Pulmonary artery endothelial cell (primary cell): ENCODE data around the gene CCND2. TPM values are rescaled to one million over a fixed set of nuclear protein-coding genes. Genes with fewer than 3 reads are reported as not detected.
"Not testable (repeated sequence)": the region's sequence is repeated elsewhere in the genome, so short reads cannot be mapped to it uniquely, and the experiment has no call there.

Source experiments
- DNase-seq: peaks from one replicate; pipeline ENCODE4 v3.0.0-alpha.2; 2011; ENCODE audit warnings: low read depth, low spot score
- total RNA-seq: library from RNA; depleted of rRNA; stranded (reverse); fragments of >200 nt; gene quantifications from 2 replicates; pipeline ENCODE4 v1.2.3, GENCODE V29; 2014

CCND2 gene
- total RNA-seq, result 6.1 and 24.8 TPM in 2 replicates

DNA sequence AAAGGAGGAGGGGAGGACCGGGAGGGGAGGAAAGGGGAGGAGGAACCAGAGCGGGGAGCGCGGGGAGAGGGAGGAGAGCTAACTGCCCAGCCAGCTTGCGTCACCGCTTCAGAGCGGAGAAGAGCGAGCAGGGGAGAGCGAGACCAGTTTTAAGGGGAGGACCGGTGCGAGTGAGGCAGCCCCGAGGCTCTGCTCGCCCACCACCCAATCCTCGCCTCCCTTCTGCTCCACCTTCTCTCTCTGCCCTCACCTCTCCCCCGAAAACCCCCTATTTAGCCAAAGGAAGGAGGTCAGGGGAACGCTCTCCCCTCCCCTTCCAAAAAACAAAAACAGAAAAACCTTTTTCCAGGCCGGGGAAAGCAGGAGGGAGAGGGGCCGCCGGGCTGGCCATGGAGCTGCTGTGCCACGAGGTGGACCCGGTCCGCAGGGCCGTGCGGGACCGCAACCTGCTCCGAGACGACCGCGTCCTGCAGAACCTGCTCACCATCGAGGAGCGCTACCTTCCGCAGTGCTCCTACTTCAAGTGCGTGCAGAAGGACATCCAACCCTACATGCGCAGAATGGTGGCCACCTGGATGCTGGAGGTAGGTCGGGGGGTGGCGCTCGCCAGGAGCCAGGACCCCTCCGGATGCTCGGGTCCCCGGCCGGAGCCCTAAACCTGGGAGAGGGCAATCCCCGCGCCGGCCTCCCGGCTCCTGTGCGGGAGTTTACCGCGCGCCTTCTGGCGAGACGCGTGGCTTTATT, at the start of gene CCND2:
Gene CCND2, plus strand, starts transcription at position 111 of the 744 bp plus-strand sequence. Its CDS starts 279 bp downstream, at position 390.
- DNase-seq, result peak; percentile 17

DNA sequence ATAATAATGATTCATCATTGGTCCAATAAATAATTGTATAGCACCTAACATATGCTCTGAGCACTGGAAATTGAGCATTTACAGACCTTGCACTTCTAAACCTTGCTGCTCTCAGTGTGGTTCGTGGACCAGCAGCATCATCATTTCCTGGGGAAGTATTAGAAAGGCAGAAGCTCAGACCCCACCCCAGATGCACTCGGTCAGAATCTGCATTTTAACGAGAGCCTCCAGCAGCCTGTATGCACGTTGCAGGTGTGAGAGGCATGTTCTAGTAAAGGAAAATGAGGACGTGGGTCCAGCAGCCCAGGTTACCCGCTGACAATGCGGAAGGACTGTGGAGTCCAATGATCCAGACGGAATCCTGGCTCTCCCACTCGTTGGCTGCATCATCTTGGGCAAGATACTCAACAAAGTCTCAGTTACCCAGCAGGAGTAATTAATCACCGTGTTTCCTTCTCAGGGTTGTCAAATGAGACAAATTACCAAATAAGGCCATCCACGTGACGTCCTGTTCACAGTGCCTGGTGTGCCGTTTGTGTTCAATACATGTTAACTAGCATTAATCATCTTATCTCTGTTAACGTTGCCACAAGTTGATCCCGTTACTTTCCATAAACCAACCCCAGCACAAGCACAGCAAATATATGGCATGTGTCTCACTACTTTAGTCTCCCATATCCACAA, 49.2 kb upstream of the CCND2 start:
- DNase-seq, result no peak

DNA sequence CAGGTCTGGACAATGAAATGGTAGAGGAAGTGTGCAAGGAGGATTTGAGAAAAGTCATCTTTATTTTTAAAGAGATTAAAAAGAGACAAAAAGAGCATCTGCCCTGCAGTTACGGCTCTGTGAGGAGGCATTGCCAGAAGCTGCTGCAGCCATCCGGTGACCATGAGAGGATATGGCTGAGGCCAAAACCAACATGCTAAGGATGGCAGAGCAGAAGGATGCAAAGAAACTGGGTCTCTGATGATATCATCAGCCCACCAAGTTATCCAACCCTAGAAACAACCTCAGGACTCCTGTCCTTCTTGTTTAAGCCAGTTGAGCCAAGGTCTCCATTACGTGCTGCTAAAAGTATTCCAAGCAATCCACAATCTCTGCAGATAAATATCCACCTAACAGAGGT, 48.0 kb upstream of the CCND2 start:
- no peak for DNase-seq

DNA sequence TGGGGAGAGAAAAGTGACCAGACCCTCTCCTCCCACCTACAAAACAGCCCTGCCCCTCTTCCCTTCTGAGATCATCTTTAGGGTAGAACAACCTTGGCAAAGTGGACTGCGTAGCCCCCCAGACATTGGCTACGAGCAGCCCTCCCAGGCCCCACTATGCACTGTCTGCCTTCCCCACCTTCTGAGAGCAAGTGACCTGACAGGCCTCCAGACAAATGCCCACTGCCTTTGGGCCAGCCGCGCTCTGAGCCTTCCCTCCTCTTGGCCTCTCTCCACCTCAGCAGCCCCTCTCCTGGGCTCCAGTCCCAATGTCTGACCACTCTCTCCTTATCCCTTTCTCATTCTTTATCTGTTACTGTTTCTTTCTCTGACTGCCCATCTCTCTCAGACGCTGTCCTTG, 46.5 kb upstream of the CCND2 start:
- DNase-seq, result no peak

DNA sequence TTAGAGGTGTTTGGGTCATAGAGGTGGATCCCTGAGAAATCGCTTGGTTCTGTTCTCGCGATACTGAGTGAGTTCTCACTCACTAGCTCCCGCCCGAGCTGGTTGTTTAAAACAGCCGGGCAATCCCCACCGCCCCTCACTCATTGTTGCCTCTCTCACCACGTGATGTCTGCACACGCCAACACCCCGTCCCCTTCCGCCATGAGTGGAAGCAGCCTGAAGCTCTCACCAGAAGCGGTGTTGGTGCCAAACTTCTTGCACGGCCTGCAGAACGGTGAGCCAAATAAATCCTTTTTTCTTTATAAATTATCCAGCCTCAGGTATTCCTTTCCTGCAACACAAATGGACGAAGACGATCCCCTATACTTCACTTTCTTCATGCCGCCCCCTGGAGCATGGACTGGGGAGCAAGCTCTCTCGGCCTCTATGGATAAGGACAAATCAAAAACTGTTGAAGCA, 45.4 kb upstream of the CCND2 start:
- DNase-seq, result no peak

- no peak for DNase-seq
Measured at GRCh38 chr12:4230526-4230925, 43.0 kb upstream of the CCND2 start.

- DNase-seq, result no peak
Measured at GRCh38 chr12:4238577-4238976, 35.0 kb upstream of the CCND2 start.

GRCh38 chr12:4239746-4240145, 33.8 kb upstream of the CCND2 start:
- no peak for DNase-seq

DNA sequence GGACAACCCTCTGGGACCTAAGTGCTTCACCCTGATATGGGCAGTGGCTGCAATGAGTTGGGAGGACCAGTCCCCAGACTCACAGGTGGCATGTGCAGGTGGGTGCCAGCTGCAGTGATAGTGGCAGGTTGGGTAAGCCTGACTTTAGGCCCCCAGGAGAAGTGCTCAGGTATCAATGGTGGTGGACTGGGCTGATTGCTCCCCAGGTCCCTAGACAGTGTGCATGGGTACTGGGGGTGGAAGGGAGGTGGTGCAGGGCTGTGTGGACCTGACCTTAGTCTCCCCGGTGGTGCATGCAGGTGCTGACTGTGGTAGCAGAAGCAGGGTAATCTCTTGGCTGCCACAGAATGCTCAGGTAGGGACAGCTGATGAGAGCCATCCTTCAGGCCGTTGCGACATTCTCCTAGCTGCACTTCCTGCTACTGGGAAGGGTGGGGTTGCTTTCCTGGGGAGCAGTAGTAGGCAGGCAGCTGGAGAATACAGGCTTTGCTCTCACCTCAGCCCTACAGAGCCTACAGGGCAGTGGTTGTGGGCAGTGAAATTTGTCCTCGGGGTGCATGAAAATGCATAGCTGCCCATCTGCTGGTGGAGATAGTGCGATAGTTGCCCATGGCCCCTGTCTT, 33.3 kb upstream of the CCND2 start:
- no peak for DNase-seq

DNA sequence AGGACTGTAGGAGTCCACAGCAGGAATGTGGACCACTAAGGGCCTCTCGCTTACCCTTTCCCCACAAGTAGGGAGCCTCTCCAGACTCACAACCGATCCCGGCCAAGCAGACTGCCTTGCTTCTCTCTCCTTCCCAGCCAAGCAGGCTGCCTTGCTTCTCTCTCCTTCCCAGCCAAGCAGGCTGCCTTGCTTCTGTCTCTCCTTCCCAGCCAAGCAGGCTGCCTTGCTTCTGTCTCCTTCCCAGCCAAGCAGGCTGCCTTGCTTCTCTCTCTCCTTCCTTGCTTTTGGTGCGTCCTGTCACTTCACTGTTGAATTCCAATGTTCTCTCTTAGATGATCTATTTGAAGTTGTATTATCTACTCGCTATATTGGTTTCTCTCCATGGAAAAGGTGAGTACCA, 32.6 kb upstream of the CCND2 start:
- DNase-seq, result no peak

GRCh38 chr12:4241592-4241991, 32.0 kb upstream of the CCND2 start:
- DNase-seq, result no peak

- no peak for DNase-seq
Measured at GRCh38 chr12:4242595-4242994, 31.0 kb upstream of the CCND2 start.

GRCh38 chr12:4243091-4243490, 30.5 kb upstream of the CCND2 start:
- no peak for DNase-seq

- not testable (repeated sequence) for DNase-seq
Measured at GRCh38 chr12:4243491-4244100, 30.0 kb upstream of the CCND2 start.

DNA sequence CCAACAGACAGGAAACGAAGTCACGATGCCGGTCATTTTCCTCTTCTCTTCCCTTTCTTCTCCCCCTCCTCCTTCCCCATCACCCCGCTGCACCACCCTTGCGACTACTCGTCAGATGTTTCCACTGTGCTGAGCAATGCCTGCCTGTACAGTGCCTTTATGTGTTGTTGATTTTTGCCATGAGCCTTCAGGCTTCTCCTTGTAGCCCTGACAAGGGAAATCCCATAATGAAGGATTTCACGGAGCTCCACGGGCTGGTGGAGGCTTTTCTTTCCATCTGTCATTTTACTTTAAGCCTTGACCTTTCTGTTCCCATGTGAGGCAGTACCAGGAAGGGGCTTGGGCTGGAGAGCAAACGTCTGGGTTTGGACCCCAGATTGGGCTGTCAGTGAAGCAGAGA, 28.7 kb upstream of the CCND2 start:
- DNase-seq, result no peak

- DNase-seq, result no peak
Measured at GRCh38 chr12:4245446-4245845, 28.1 kb upstream of the CCND2 start.

DNA sequence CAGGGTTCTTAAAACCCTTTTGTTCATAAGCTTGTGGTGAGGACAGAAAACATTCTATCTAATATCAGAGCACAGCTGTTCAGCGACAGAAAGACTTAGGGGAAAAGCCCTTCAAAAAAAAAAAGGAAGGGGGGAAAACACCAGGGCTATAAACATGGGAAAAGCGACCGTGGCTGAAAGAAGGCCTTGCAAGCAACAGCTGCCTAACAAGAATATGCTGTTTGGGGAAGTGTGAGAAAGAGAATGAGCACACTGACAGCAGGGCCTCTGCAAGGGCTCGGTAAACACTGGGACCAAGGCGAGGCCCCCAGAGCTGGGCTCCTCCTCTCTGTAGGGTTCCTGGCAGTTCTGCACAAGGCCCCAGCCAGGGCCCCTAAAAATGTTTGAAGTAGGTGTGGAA, 27.4 kb upstream of the CCND2 start:
- no peak for DNase-seq

GRCh38 chr12:4250691-4251090, 22.9 kb upstream of the CCND2 start:
- DNase-seq, result no peak

DNA sequence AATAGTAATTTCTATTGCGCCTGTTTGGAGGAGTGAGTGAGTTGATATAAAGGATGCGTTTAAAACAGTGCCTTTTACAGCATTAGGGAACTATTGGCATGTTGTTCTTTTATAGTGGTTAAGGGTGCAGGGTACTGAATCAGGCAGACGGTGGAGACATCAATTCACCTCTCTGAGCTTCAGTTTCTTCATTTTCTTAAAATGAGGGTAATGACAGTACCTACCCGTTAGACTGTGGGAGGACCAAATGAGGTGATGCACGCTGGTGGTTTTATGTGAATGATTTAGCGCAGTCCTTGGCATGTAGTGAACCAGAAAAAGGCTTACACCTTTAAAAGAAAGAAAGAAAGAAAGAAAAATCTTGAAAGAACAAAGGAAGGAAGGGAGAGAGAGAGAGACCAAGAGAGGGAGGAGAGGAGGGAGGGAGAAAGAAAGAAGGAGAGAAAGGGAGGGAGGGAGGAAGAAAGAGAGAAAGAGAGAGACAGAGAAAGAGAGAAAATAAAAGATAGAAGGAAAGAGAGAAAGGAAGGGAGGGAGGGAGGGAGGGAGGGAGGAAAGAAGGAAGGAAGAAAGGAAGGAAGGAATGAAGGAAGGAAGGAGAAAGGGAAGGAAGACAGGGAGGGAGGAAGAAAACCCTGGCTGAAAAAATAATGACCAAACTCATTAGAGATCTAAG, 22.2 kb upstream of the CCND2 start:
- DNase-seq, result no peak

DNA sequence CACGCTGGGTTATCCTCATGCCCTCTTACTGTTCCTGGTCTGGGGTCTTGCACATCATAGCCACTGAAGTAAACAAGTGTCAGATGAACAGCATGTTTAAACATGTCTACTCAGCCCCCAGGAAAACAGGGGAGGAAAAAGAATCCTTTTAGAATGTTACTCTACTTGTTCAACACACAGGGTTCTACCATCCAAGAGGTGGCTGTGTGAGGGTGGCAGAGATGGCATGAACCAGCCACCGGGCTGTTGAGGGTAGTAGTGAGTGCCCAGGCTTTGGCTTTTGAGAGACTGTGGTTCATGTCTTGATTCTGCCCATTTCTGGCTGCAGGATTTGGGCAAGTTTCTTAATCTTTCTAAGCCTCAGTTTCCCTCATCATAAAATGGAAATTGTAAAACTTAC, 21.6 kb upstream of the CCND2 start:
- no peak for DNase-seq

DNA sequence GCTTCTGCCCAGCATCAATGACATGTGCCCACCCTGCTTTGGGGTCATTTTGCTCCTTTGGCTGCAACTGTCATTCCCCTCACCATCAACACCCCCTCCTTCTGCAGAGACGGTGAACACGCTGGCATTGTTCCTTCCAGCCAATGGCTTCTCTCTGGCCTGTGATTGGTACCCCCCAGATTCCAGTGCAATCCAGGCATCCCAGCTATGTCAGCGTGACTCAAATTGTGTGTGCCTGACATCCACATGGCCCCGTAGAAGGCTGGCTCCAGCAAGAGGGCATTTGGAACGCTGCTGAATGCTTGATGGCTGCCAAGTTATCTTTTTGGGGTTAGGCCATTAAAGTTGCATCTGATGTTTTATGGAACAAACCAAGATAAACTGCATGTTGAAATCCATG, 21.0 kb upstream of the CCND2 start:
- DNase-seq, result no peak
